ENCODE data around the gene MAF. TPM values are rescaled to one million over a fixed set of nuclear protein-coding genes. Genes with fewer than 3 reads are reported as not detected.

MAF gene
- total RNA-seq, 4 donors from 2014 or later = 24.8 to 52.0 (median 33.6) TPM

DNA sequence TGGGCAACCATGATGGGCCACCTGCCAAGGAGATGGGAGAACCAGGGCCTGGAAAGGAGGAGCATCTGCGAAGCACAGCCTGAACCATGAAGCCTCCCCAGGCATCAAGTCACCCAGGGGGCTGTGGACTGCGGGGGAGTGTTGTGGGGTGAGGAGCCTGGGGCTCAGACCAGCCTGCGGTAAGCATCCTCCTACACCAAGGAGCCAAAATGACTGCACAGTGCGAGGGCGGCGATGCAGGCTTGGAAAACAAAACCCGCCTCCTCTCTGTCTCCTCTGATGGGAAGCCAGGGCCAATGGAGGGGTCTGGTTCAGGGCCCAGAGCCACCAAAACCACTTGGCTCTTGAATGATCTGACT lies 18.1 kb upstream of the MAF start:
- Histone ChIP-seq H3K4me1 (no peaks in the 10 kb centered on the region), H3K27me3 (peaks cover 8% of the 10 kb centered on the region), H3K4me3 (no peak overlapping the region), H3K27ac (no peak overlapping the region), H3K9me3 (no peaks in the 10 kb centered on the region), H3K36me3 (no peaks in the 10 kb centered on the region)
- ATAC-seq = no peak
- WGBS, 2 donors (ENCODE audit: low coverage in 1 of 2) = 100% methylated on average over 1 of the region's 7 CpGs
- TF ChIP-seq POLR2AphosphoS5 (IDR thresholded peaks at IDR 0.05) = no peak
- no peak for TF ChIP-seq POLR2A (IDR thresholded peaks at IDR 0.05)
- TF ChIP-seq, protein P1, sequence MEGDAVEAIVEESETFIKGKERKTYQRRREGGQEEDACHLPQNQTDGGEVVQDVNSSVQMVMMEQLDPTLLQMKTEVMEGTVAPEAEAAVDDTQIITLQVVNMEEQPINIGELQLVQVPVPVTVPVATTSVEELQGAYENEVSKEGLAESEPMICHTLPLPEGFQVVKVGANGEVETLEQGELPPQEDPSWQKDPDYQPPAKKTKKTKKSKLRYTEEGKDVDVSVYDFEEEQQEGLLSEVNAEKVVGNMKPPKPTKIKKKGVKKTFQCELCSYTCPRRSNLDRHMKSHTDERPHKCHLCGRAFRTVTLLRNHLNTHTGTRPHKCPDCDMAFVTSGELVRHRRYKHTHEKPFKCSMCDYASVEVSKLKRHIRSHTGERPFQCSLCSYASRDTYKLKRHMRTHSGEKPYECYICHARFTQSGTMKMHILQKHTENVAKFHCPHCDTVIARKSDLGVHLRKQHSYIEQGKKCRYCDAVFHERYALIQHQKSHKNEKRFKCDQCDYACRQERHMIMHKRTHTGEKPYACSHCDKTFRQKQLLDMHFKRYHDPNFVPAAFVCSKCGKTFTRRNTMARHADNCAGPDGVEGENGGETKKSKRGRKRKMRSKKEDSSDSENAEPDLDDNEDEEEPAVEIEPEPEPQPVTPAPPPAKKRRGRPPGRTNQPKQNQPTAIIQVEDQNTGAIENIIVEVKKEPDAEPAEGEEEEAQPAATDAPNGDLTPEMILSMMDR (IDR thresholded peaks at IDR 0.05) = no peak
- TF ChIP-seq EP300 (IDR thresholded peaks at IDR 0.05) = no peak

DNA sequence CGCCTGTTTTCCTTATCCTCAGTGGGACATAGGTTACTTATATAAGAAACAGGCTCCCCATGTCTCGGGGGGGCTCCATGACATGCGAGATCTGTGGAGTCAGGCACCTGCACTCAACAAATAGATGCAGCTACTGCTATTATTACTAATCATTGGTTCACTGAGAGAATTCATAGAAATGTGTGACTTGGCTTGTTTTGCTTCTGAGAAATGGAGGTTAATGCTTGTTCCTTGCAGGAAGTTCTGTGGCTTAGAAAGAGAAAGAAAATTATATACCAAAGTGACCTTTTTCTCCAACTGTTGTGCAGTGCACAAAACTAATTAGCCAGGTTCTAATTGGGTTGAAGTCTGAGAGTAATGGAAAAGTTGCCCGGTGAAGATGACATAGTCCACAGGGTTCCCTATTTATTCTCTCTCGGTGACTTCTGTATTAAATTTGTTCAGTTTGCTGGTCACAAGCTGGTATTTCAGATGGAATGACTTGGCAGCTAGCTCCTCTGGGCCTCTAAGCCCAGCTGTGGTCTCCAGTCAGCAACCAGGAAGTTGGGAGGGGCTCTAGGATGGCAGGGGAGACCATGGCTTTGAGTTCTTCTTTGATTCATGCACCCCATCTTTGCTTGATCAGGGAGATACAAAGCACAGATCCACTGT lies 17.6 kb upstream of the MAF start:
- Histone ChIP-seq H3K27me3 (peaks cover 4% of the 10 kb centered on the region), H3K4me1 (no peaks in the 10 kb centered on the region), H3K4me3 (no peak overlapping the region), H3K9me3 (no peaks in the 10 kb centered on the region), H3K36me3 (no peaks in the 10 kb centered on the region), H3K27ac (no peak overlapping the region)
- 78 to 93% methylated on average over 2 to 5 of the region's 5 CpGs for WGBS, 2 donors (ENCODE audit: low coverage in 1 of 2)
- no peak for TF ChIP-seq POLR2AphosphoS5 (IDR thresholded peaks at IDR 0.05)
- TF ChIP-seq POLR2A (IDR thresholded peaks at IDR 0.05) = no peak
- TF ChIP-seq EP300 (IDR thresholded peaks at IDR 0.05) = no peak
- TF ChIP-seq, protein P1 (IDR thresholded peaks at IDR 0.05) = no peak
- ATAC-seq = no peak

DNA sequence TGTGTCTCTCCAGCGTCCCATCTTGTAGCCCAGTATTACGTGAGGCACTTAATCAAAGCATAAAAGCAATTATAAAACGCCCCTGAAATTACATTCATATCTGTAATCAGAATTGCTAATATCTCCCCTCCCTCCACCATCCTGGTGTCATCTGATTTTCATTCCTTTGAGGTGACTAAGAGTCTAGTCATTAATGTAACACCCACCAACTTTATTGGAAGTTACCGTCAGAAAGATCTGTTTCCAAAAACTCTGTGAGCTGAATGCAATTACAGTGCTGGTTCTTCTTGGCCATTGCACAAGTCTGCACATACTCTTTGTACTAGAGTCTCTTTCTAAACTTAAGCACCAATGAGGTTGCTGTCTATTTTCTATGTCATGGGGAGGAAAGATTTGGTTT lies 12.5 kb upstream of the MAF start:
- Histone ChIP-seq H3K27ac (no peak overlapping the region), H3K4me3 (no peak overlapping the region), H3K27me3 (peaks cover 11% of the 10 kb centered on the region), H3K9me3 (no peaks in the 10 kb centered on the region), H3K36me3 (no peaks in the 10 kb centered on the region), H3K4me1 (peaks cover 0 to 2% (median 0%) of the 10 kb centered on the region in 3 donors)
- no peak for ATAC-seq
- WGBS, 2 donors (ENCODE audit: low coverage in 1 of 2) = 67 to 79% methylated on average over 3 of the region's 4 CpGs
- TF ChIP-seq, protein P1 (IDR thresholded peaks at IDR 0.05) = no peak
- TF ChIP-seq POLR2AphosphoS5 (IDR thresholded peaks at IDR 0.05) (no peak), EP300 (IDR thresholded peaks at IDR 0.05) (no peak), POLR2A (IDR thresholded peaks at IDR 0.05) (no peak)

DNA sequence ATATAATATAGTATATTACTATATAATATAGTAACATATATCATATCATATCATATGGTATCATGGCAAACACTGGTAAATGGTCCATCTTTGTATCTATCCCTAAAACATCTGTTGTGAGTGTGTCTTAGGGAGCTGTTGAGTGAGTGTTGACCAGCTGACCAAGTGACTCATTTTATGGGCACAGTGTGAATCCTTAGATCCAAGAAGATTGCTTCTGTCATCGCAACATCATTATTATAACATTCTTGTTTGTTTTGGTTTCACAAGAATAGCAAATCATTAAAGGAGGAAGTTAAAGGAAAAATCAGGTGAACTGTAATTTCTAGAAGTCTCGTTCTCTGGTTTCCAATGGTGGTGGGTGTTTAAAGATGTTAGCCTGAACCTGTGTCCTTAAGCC lies 11.7 kb upstream of the MAF start:
- H3K27ac ChIP-seq = no peak overlapping the region
- peaks cover 11% of the 10 kb centered on the region for H3K27me3 ChIP-seq
- ATAC-seq = no peak
- no peak overlapping the region for H3K4me3 ChIP-seq
- WGBS, 2 donors (ENCODE audit: low coverage in 1 of 2) = 91 to 94% methylated on average over 2 of the region's 2 CpGs
- H3K9me3 ChIP-seq = no peaks in the 10 kb centered on the region
- H3K4me1 ChIP-seq = peaks cover 0 to 10% (median 0%) of the 10 kb centered on the region in 3 donors
- no peaks in the 10 kb centered on the region for H3K36me3 ChIP-seq
- TF ChIP-seq, protein P1 (IDR thresholded peaks at IDR 0.05) = no peak
- TF ChIP-seq POLR2AphosphoS5 (IDR thresholded peaks at IDR 0.05) (no peak), POLR2A (IDR thresholded peaks at IDR 0.05) (no peak), EP300 (IDR thresholded peaks at IDR 0.05) (no peak)

DNA sequence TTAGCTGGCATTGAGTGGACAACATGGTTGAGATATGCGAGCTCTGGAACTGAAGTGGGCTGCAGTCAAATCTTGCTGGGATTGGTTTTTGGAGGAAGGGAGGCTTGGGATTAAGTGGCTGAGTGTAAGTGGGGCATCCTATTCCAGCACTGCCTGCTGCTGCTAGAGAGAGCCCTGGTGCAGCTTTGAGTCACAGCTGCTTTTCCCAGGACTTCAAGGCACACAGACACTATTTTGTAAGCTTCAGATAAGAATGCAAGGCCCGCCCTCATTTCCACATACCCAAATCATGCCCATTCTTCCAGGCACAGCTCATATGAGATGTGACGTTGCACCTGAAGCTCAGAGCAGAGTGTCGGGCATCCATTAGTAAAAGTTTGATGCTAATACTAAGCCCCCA lies 10.2 kb upstream of the MAF start:
- WGBS, 2 donors (ENCODE audit: low coverage in 1 of 2) = 98 to 100% methylated on average over 3 to 4 of the region's 4 CpGs

More for the DNA sequence above, 10.2 kb upstream of the MAF start:
- H3K27ac ChIP-seq = no peak overlapping the region
- TF ChIP-seq POLR2A (IDR thresholded peaks at IDR 0.05) (no peak), EP300 (IDR thresholded peaks at IDR 0.05) (no peak), POLR2AphosphoS5 (IDR thresholded peaks at IDR 0.05) (no peak)
- TF ChIP-seq, protein P1 (IDR thresholded peaks at IDR 0.05) = no peak
- no peak for ATAC-seq
- no peaks in the 10 kb centered on the region for H3K9me3 ChIP-seq
- H3K4me1 ChIP-seq = peaks cover 0 to 10% (median 0%) of the 10 kb centered on the region in 3 donors
- no peak overlapping the region for H3K4me3 ChIP-seq
- peaks cover 11% of the 10 kb centered on the region for H3K27me3 ChIP-seq
- no peaks in the 10 kb centered on the region for H3K36me3 ChIP-seq

Data from gastroesophageal sphincter (tissue), 4 donors.